HG03354 (cell line): ENCODE measurements around the gene UGT2B7.
A peak's percentile ranks its signal among the peaks of the same experiment; 100 is the strongest.
"Not testable (repeated sequence)": the region's sequence is repeated elsewhere in the genome, so short reads cannot be mapped to it uniquely, and the experiment has no call there.

Experiments
- ATAC-seq: cut with Tn5 transposase; IDR thresholded peaks from one replicate; pipeline ENCODE4 v1.9.1; 2021; ENCODE audit warnings: mild to moderate bottlenecking; ENCODE audit not compliant: unreplicated experiment, poor library complexity, severe bottlenecking

The UGT2B7 gene

DNA sequence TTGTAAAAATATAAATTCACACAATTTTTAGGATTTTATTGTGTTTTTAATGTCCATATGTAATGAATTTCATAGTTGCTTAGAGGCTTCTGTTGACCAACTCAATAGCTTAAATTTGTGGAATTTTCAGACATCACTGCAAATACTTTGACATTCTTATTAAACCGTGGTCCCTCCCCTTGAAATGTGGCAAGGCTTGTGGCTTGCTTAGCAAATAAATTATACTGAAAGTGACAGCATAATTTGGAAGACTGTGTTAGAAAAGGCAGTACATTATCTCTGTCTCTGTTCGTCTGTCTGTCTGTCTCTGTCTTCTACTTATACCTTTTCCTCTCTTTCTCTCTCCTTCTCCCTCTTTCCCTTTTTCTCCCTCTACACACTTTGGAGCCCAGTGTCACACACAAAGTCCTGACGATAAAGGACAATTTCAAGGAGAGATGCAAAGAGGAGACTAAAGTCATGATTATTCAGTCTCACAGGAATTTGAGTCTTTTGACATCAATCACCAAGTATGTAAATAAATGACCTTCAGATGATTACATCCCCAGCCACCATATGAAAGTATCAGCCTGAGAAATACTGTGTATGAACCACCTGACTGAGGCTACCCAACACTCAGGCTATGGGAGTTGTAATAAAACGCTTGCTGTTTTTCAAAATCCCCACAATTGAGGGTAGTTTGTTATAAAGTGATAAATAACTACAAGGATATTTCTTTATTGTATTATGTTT is 21.0 kb upstream of the UGT2B7 start:
- no peak for ATAC-seq

- no peak for ATAC-seq
These were observed 17.4 kb upstream of the UGT2B7 start for GRCh38 chr4:69078852-69079251.

DNA sequence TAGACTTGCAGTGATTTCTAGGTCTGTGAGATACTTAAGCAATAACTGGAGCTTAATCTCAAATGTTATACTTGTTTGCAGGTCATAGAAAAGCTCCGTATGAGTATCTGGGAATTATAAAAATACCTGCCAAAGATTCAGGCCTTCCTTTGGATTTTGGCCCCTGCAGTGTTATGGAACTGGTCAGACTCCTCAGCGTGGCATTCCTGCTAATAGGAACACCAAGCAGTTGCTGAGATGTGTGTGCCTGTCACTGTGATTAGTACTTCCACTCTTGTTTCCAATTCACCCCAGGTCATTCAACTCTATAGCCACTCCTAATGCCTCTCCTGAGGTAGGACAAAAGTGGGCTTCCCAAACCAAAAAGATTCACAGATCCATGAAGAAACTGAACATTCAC is 7.8 kb upstream of the UGT2B7 start:
- no peak for ATAC-seq

DNA sequence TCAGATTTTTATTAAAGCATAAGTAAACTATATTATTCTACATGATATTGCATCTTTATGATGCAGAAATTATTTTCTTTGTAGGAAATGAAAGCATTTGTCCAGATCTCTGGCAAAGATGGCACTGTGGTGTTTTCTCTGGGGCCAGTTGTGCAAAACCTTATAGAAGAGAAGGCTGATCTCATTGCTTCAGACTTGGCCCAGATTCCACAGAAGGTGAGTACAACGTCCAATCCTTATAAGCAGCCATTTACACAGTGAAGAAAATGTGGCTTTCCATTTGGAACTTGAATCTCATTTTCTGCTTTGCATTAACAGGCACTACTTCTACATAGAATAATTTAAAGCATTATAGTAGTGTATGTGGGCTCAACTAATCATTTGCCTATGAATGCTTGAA is 6.9 kb upstream of the UGT2B7 start:
- ATAC-seq: no peak

- ATAC-seq: no peak
These were observed 4.1 kb upstream of the UGT2B7 start for GRCh38 chr4:69092190-69092589.

- no peak for ATAC-seq
These were observed 3.2 kb upstream of the UGT2B7 start for GRCh38 chr4:69092980-69093568.

GRCh38 chr4:69093681-69094080 is 2.6 kb upstream of the UGT2B7 start:
- no peak for ATAC-seq

DNA sequence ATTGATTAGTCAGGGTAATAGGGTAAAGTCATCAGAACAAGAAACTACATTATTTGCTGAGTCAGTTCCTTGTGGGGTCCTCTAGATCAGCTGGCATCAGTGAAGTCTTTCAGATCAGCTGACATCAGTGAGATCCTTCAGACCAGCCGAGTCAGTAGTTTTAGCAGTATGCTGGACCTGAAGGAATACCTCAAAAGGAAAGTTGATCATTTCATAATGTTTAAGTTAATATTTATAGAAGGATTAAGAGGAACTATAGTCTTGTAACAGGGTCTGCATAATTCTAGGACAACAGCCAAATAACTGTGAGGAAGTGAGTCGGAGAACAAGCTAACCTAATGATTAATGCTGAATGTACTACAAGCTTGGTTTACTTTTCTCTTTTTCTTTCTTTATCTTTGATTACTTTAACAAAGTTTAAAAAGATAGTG is 958 bp upstream of the UGT2B7 start:
- no peak for ATAC-seq

GRCh38 chr4:69096810-69097209 is 536 bp downstream of the UGT2B7 start:
- ATAC-seq: no peak

GRCh38 chr4:69098470-69098869 is 2.2 kb downstream of the UGT2B7 start:
- ATAC-seq: no peak

GRCh38 chr4:69099910-69100309 is 3.6 kb downstream of the UGT2B7 start:
- ATAC-seq: no peak

DNA sequence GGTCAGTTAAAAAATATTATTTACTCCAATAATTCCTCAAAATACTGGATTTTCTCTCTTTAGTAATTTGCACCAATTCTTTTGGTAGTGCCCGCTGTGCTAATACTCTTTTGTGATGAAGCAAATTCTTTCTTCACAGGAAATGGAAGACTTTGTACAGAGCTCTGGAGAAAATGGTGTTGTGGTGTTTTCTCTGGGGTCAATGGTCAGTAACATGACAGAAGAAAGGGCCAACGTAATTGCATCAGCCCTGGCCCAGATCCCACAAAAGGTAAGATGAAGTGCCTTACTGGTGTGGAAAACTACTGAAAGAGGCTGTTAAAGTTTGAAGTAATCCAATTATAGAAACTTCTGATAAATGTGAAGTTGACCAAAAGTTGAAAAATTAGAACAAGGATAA is 6.4 kb downstream of the UGT2B7 start:
- ATAC-seq: not testable (repeated sequence)

- ATAC-seq: no peak
These were observed 8.5 kb downstream of the UGT2B7 start for GRCh38 chr4:69104719-69105275.

- ATAC-seq: not testable (repeated sequence)
These were observed 19.0 kb downstream of the UGT2B7 start for GRCh38 chr4:69115151-69115850.

GRCh38 chr4:69115851-69116213 is 19.6 kb downstream of the UGT2B7 start:
- no peak for ATAC-seq

DNA sequence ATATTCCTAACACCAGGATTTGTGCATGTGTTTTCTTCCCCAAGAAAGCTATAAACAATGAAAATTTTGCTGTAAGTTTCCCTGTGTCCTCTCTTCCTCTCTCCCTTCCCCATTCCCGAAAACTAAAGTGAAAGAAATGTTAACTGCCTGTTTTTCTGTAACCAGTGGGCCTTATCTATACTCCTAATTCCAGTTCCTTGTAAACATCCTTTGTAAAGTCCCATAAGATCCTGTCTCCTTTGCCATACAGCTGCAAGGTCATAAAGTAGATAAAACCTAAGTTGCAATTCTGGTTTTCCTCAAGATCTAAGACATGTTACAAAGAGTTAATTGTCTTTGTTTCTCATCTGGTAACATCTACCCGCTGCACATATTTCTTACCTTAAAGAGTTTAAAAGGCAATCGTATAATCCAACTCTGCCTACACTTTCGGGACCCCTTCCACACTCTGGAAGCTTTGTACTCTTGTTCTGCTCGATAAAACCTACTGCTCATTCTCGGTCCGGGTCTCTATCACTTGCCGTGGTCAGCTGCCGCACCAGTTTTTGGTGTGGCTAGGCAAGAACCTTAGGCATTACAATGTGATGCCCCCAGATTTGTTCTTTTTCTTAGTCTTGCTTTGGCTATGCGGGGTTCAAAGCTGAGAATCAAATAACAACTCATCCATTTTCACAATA is 20.5 kb downstream of the UGT2B7 start:
- ATAC-seq: no peak

- no peak for ATAC-seq
These were observed 24.6 kb downstream of the UGT2B7 start for GRCh38 chr4:69120870-69121269.

GRCh38 chr4:69122476-69122875 is 26.2 kb downstream of the UGT2B7 start:
- ATAC-seq: no peak

DNA sequence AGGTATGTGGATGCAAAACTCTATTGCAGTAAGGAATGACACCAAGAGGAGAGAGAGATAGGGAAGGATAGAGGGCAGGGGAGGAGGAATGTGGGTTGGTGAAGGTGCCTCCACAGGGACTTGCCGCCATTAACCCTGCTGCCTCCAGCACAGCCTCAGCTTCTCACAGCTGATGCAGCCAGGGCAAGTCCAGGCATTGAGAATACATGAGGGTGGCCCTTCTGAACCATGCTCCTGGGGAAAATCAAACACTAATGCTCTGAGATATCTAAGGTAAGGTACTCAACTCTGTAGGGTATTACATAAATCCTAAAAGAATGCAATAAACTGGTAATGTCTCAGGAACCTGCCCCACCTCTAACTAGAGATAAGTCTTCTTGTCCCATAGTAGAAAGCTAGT is 28.7 kb downstream of the UGT2B7 start:
- no peak for ATAC-seq

GRCh38 chr4:69126024-69126423 is 29.8 kb downstream of the UGT2B7 start:
- peak; percentile 56 for ATAC-seq
